ENCODE results near the gene TUBG2. TPM values are rescaled to one million over a fixed set of nuclear protein-coding genes. Genes with fewer than 3 reads are reported as not detected.
A peak's percentile ranks its signal among the peaks of the same experiment; 100 is the strongest.

Gene TUBG2
- total RNA-seq, 3 donors from 2014 or later = 19.2 to 27.9 (median 26.1) TPM

DNA sequence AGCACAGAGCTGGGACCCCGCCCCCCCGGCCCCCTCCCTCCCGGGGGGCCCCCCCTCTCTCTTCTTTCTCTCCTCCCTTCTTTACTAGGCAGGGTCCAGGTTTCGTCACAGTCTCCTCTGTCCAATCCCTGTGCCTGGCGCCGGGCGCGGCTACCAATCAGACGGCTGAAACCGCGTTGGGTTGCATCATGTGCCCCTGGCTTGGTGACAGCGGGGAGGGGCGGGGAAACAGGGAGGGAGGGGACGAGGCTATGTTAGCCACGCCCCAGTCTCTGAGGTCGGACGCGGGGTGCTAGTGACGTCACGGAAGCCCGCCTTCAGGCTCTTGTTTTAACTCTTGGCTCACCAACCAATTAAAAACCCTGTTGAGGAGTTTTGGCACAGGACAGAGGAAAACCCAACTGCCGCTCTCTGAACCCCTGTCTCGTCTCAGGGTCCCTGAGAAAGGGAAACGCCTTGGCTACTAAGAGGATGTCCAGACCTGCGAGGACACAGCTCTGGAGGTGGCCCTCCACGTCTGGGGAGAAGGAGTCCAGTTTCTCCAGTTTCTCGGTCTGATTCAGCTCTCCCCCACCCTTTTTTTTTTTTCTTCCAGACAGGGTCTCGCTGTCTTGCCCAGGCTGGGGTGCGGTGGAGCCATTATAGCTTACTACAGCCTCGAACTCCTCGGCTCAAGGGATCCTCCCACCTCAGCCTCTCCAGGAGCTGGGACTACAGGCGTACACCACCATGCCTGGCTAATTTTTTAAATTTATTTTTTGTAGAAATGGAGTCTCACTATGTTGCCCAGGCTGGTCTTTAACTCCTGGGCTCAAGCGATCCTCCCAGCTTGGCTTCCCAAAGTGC, 18.2 kb downstream of the TUBG2 start:
- H3K27me3 ChIP-seq = no peaks in the 10 kb centered on the region
- H3K4me3 ChIP-seq = peak overlapping the region; percentile 87 to 94 (median 89)
- intact Hi-C loops (cut with DNase I; ENCODE audit: low total_unique reads) = loop anchor here (2.0 to 10.0 kb wide), 2 partner anchors 58 to 102 kb away; partner anchors contain the start of gene PSMC3IP
- peak overlapping the region; percentile 96 for H3K27ac ChIP-seq
- H3K9me3 ChIP-seq = no peaks in the 10 kb centered on the region
- TF ChIP-seq, protein P1, sequence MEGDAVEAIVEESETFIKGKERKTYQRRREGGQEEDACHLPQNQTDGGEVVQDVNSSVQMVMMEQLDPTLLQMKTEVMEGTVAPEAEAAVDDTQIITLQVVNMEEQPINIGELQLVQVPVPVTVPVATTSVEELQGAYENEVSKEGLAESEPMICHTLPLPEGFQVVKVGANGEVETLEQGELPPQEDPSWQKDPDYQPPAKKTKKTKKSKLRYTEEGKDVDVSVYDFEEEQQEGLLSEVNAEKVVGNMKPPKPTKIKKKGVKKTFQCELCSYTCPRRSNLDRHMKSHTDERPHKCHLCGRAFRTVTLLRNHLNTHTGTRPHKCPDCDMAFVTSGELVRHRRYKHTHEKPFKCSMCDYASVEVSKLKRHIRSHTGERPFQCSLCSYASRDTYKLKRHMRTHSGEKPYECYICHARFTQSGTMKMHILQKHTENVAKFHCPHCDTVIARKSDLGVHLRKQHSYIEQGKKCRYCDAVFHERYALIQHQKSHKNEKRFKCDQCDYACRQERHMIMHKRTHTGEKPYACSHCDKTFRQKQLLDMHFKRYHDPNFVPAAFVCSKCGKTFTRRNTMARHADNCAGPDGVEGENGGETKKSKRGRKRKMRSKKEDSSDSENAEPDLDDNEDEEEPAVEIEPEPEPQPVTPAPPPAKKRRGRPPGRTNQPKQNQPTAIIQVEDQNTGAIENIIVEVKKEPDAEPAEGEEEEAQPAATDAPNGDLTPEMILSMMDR (IDR thresholded peaks at IDR 0.05) = no peak
- peak in 2 of 3 donors; percentile 7 to 91 for TF ChIP-seq POLR2AphosphoS5 (IDR thresholded peaks at IDR 0.05)
- peak; percentile 100 for DNase-seq (ENCODE audit: low spot score in 2 of 2)
- H3K4me1 ChIP-seq = peaks cover 12 to 24% of the 10 kb centered on the region in 2 donors
- no peaks in the 10 kb centered on the region for H3K36me3 ChIP-seq

DNA sequence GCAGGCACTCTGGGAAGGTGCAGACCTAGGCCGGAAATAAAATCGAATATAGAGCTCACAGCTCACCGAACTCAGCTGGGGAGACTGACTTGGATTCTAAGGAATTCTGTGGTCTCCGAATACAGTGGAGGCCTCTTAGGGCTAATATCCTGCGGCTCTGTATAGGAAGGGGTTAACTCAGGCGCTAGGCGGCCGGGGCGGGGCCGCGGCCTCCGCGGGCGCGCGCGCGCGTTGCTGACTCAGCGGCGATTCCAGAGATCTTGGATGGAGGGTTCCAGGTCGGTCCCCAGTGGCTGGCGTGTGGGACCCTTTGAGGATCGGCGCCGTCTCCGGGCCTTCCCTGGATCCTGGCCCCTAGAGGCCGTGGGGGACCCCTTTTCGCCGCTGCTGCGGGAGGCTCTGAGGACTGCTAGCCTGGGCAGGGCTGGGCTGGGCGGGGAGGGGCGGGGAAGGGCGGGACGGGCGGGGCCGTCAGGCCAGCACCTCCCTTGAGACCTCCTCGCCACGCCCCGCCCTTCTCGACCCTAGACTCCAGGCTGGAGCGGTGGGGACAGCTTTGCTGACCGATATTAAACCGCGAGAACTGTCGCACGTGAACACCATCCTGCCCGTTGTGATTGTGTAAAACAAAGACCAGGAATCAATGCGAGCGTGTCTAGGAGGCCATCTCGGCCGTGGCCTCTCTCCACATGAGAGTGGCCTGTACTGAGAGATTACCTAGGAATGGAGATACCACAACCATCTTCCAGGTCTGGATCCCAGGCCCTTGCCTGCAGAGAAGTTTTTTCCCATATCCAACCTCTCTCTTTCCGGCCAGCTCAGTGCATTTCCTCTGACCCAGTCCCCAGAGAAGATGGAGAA, 19.1 kb downstream of the TUBG2 start:
- Histone ChIP-seq H3K36me3 (no peaks in the 10 kb centered on the region), H3K9me3 (no peaks in the 10 kb centered on the region), H3K4me3 (peak overlapping the region; percentile 87 to 94 (median 89)), H3K27me3 (no peaks in the 10 kb centered on the region), H3K27ac (peak overlapping the region; percentile 93 to 96), H3K4me1 (peaks cover 10 to 25% of the 10 kb centered on the region in 2 donors)
- DNase-seq (ENCODE audit: low spot score in 2 of 2) = peak in 1 of 2 donors; percentile 74
- intact Hi-C loops (cut with DNase I; ENCODE audit: low total_unique reads) = loop anchor here (2.0 to 10.0 kb wide), 2 partner anchors 59 to 103 kb away; partner anchors contain the start of gene PSMC3IP
- TF ChIP-seq POLR2AphosphoS5 (IDR thresholded peaks at IDR 0.05) = peak; percentile 36 to 50 (median 45)
- TF ChIP-seq, protein P1 (IDR thresholded peaks at IDR 0.05) = no peak

DNA sequence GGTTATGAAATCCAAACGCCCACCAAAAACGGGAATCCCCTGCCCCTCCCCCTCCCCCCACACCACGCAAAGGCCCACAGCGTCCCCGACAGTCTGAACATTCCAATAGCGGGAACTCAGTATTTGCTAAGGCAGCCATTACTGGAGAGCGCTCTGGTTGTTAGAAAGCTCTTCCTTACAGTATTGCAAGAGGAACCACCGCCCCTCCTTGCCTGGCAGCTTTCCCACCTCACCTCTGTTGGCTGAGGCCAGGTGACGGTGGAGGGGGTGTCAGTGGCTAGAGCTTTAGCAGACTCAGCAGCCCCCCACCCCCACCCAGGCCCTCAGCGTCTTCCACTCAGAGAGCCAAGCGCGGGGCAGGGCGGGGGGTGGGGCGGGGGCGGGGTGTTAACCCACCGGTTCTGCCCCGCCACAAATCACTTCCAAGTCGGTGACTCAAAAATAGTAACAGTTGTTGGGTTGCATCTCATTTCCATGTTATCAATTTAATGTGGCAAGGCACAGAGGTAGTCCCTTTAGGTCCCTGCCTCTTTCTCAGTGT, 19.9 kb downstream of the TUBG2 start:
- H3K4me1 ChIP-seq = peaks cover 5 to 25% of the 10 kb centered on the region in 2 donors
- intact Hi-C loops (cut with DNase I; ENCODE audit: low total_unique reads) = loop anchor here (10.0 kb wide), 1 partner anchor 104 kb away; the partner anchor contains the start of gene PSMC3IP
- H3K27me3 ChIP-seq = no peaks in the 10 kb centered on the region
- no peaks in the 10 kb centered on the region for H3K36me3 ChIP-seq
- peak overlapping the region; percentile 93 to 96 for H3K27ac ChIP-seq
- DNase-seq (ENCODE audit: low spot score in 2 of 2) = peak in 1 of 2 donors; percentile 59
- no peaks in the 10 kb centered on the region for H3K9me3 ChIP-seq
- TF ChIP-seq POLR2AphosphoS5 (IDR thresholded peaks at IDR 0.05) = no peak
- TF ChIP-seq, protein P1 (IDR thresholded peaks at IDR 0.05) = no peak
- no peak for TF ChIP-seq POLR2A (IDR thresholded peaks at IDR 0.05)
- H3K4me3 ChIP-seq = peak overlapping the region; percentile 87 to 94 (median 89)

DNA sequence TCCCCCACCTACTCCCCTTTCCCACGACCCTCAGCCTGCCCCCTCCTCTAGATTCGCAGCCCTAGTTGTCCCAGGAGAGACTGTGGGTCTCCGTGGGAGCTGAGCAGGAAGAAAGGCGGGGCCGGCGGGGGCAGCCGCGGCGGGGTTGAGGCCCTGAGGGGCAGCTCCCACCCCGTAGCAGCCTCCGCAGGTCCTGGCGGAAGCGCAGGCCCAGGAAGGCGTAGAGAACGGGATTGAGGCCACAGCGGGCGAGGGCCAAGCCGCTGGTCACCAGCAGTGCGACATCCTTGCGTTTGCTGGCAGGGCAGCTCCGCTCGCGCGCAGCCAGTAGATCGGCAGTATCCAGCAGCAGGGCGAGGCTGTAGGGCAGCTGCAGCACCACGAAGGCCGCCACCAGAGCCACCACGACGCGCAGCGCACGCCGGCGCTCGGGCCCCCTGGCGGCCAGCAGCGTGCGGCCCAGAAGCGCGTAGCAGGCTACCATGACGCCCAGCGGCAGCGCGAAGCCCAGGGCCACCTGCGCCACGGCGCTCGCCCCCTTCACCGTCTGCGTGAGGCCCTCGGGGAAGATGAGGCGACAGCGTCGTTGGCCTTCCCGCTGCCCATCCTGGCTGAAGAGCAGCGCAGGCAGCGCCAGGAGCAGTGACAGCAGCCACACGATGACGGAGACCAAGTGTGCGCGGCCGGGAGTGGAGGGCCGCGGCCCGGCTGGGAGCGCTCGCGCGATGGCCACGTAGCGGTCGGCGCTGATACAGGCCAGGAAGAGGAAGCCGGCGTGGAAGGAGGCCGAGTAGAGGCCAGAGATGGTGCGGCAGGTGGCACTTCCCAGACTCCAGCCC, 20.6 kb downstream of the TUBG2 start:
- H3K4me1 ChIP-seq = peaks cover 5 to 25% of the 10 kb centered on the region in 2 donors
- H3K36me3 ChIP-seq = no peaks in the 10 kb centered on the region
- intact Hi-C loops (cut with DNase I; ENCODE audit: low total_unique reads) = loop anchor here (10.0 kb wide), 1 partner anchor 105 kb away; the partner anchor contains the start of gene PSMC3IP
- TF ChIP-seq POLR2A (IDR thresholded peaks at IDR 0.05) (no peak), POLR2AphosphoS5 (IDR thresholded peaks at IDR 0.05) (peak in 2 of 3 donors; percentile 69 to 76)
- TF ChIP-seq, protein P1 (IDR thresholded peaks at IDR 0.05) = peak; percentile 74 to 95 (median 87)
- H3K4me3 ChIP-seq = peak overlapping the region; percentile 87 to 94 (median 89)
- no peaks in the 10 kb centered on the region for H3K27me3 ChIP-seq
- H3K9me3 ChIP-seq = no peaks in the 10 kb centered on the region
- peak overlapping the region; percentile 93 to 96 for H3K27ac ChIP-seq
- DNase-seq (ENCODE audit: low spot score in 2 of 2) = peak; percentile 59 to 78

Measured in breast epithelium (tissue), 4 donors.